Esophagus muscularis mucosa (tissue), 4 donors: Measurements from ENCODE around the gene NSUN7. TPM values are rescaled to one million over a fixed set of nuclear protein-coding genes. Genes with fewer than 3 reads are reported as not detected.

ENCODE experiments used
- DNase-seq: peaks from one replicate; pipeline ENCODE4 v3.0.0-alpha.2; 2017; ENCODE audit errors: extremely low spot score
- H3K27ac ChIP-seq, 4 donors: fragments of 200-600 bp; sonication (generic); replicated peaks in 1 of 4; 1 replicate in 3 of 4; 2 replicates in 1 of 4; pipeline ENCODE4 v1.5.1; 2016 to 2019; ENCODE audit warnings: mild to moderate bottlenecking in 1 of 4
- H3K27me3 ChIP-seq, 4 donors: fragments of 200-600 bp; sonication (generic); one replicate each; pipeline versions ENCODE4 v1.5.1 to v1.6.0; 2016 to 2019
- H3K36me3 ChIP-seq, 4 donors: fragments of 200-600 bp; sonication (generic); one replicate each; pipeline ENCODE4 v1.5.1; 2016 to 2019
- H3K4me1 ChIP-seq, 4 donors: fragments of 200-600 bp; sonication (generic); one replicate each; pipeline ENCODE4 v1.5.1; 2016 to 2019
- H3K4me3 ChIP-seq, 4 donors: fragments of 200-600 bp; sonication (generic); 1 replicate in 2 of 4; 2 replicates in 2 of 4; pipeline ENCODE4 v1.5.1; 2016 to 2019; ENCODE audit warnings: mild to moderate bottlenecking in 4 of 4, moderate library complexity in 1 of 4
- H3K9me3 ChIP-seq, 4 donors: fragments of 200-600 bp; sonication (generic); 1 replicate in 3 of 4; 2 replicates in 1 of 4; pipeline ENCODE4 v1.5.1; 2016 to 2019
- CTCF ChIP-seq, 3 experiments: fragments of 200-600 bp in 2 of 3; fragments of 450-650 bp in 1 of 3; sonication (generic) in 2 of 3; IDR thresholded peaks; one replicate each; pipeline ENCODE4 v1.5.1; 2017 to 2019; ENCODE audit warnings: antibody characterized with exemption in 3 of 3, mild to moderate bottlenecking in 2 of 3, moderate library complexity in 1 of 3
- EP300 ChIP-seq: sonication (generic); formaldehyde crosslinking; IDR thresholded peaks from one replicate; pipeline ENCODE4 v1.6.1; 2017; ENCODE audit warnings: antibody characterized with exemption
- POLR2A ChIP-seq: fragments of 450-650 bp; IDR thresholded peaks from one replicate; pipeline ENCODE4 v1.6.1; 2017; ENCODE audit warnings: antibody characterized with exemption, moderate library complexity, mild to moderate bottlenecking, low read depth
- POLR2AphosphoS5 ChIP-seq, 2 donors: sonication (generic); formaldehyde crosslinking; IDR thresholded peaks; one replicate each; pipeline ENCODE4 v1.6.1; 2017; ENCODE audit warnings: antibody characterized with exemption in 2 of 2
- WGBS: methylation state at CpG from one replicate; pipeline ENCODE4 v1.1.5; 2018; 5-methylcytosine and 5-hydroxymethylcytosine counted together
- intact Hi-C: fragments of 100-400 bp; cut with DNase I; formaldehyde crosslinking; loops from one replicate; pipeline ENCODE4 v1.15.1; 2023
- total RNA-seq, 4 donors: library from RNA; depleted of rRNA; stranded (reverse); fragments of >200 nt; gene quantifications; one replicate each; pipeline versions ENCODE4 v1.1.0 to v1.2.1, GENCODE V29; 2016

The NSUN7 gene
- total RNA-seq, 4 donors from 2014 or later, result 0.83 to 7.1 (median 2.8) TPM

GRCh38 chr4:40820101-40820500, 70.3 kb downstream of the NSUN7 start:
- H3K36me3 ChIP-seq, result peaks cover 31 to 93% (median 67%) of the 10 kb centered on the region in 4 donors
- 98% methylated on average over 11 of the region's 11 CpGs for WGBS
- intact Hi-C loops, result no loop called here
- H3K9me3 ChIP-seq, result no peaks in the 10 kb centered on the region
- no peak overlapping the region for H3K4me3 ChIP-seq
- no peaks in the 10 kb centered on the region for H3K27me3 ChIP-seq
- H3K4me1 ChIP-seq, result no peaks in the 10 kb centered on the region
- TF ChIP-seq POLR2A (no peak), EP300 (no peak), POLR2AphosphoS5 (IDR thresholded peaks at IDR 0.05) (no peak), CTCF (IDR thresholded peaks at IDR 0.05) (no peak)
- no peak overlapping the region for H3K27ac ChIP-seq
- no peak for DNase-seq

- DNase-seq, result no peak
- WGBS, result 96% methylated on average over 8 of the region's 8 CpGs
- Histone ChIP-seq H3K36me3 (peaks cover 31 to 96% (median 70%) of the 10 kb centered on the region in 4 donors), H3K4me3 (no peak overlapping the region), H3K9me3 (no peaks in the 10 kb centered on the region), H3K27me3 (no peaks in the 10 kb centered on the region), H3K4me1 (no peaks in the 10 kb centered on the region), H3K27ac (no peak overlapping the region)
- intact Hi-C loops, result no loop called here
- TF ChIP-seq CTCF (IDR thresholded peaks at IDR 0.05), result no peak
- no peak for TF ChIP-seq POLR2A
- no peak for TF ChIP-seq EP300
- TF ChIP-seq POLR2AphosphoS5 (IDR thresholded peaks at IDR 0.05), result no peak
Observed at GRCh38 chr4:40822420-40823166, 72.8 kb downstream of the NSUN7 start.

GRCh38 chr4:40825014-40825838, 75.5 kb downstream of the NSUN7 start:
- H3K9me3 ChIP-seq, result no peaks in the 10 kb centered on the region
- DNase-seq, result no peak
- H3K27me3 ChIP-seq, result no peaks in the 10 kb centered on the region
- H3K4me1 ChIP-seq, result no peaks in the 10 kb centered on the region
- peaks cover 38 to 98% (median 82%) of the 10 kb centered on the region in 4 donors for H3K36me3 ChIP-seq
- 89% methylated on average over 16 of the region's 19 CpGs for WGBS
- intact Hi-C loops, result no loop called here
- H3K27ac ChIP-seq, result no peak overlapping the region
- TF ChIP-seq EP300, result no peak
- no peak for TF ChIP-seq POLR2A
- no peak for TF ChIP-seq CTCF (IDR thresholded peaks at IDR 0.05)
- no peak for TF ChIP-seq POLR2AphosphoS5 (IDR thresholded peaks at IDR 0.05)
- no peak overlapping the region for H3K4me3 ChIP-seq

GRCh38 chr4:40826821-40827220, 77.1 kb downstream of the NSUN7 start:
- TF ChIP-seq EP300, result no peak
- no peak for TF ChIP-seq POLR2A
- TF ChIP-seq POLR2AphosphoS5 (IDR thresholded peaks at IDR 0.05), result no peak
- no peak for TF ChIP-seq CTCF (IDR thresholded peaks at IDR 0.05)
- Histone ChIP-seq H3K27me3 (no peaks in the 10 kb centered on the region), H3K9me3 (no peaks in the 10 kb centered on the region), H3K36me3 (peaks cover 35 to 92% (median 70%) of the 10 kb centered on the region in 4 donors), H3K4me3 (no peak overlapping the region), H3K27ac (no peak overlapping the region), H3K4me1 (no peaks in the 10 kb centered on the region)
- no peak for DNase-seq
- 96% methylated on average over 5 of the region's 5 CpGs for WGBS
- intact Hi-C loops, result no loop called here
